Measurements from ENCODE around the gene PIGZ.

- TF ChIP-seq POLR2A (IDR thresholded peaks at IDR 0.05) = no peak
- TF ChIP-seq POLR2AphosphoS5 (IDR thresholded peaks at IDR 0.05) = no peak
- TF ChIP-seq, protein P1, sequence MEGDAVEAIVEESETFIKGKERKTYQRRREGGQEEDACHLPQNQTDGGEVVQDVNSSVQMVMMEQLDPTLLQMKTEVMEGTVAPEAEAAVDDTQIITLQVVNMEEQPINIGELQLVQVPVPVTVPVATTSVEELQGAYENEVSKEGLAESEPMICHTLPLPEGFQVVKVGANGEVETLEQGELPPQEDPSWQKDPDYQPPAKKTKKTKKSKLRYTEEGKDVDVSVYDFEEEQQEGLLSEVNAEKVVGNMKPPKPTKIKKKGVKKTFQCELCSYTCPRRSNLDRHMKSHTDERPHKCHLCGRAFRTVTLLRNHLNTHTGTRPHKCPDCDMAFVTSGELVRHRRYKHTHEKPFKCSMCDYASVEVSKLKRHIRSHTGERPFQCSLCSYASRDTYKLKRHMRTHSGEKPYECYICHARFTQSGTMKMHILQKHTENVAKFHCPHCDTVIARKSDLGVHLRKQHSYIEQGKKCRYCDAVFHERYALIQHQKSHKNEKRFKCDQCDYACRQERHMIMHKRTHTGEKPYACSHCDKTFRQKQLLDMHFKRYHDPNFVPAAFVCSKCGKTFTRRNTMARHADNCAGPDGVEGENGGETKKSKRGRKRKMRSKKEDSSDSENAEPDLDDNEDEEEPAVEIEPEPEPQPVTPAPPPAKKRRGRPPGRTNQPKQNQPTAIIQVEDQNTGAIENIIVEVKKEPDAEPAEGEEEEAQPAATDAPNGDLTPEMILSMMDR (IDR thresholded peaks at IDR 0.05) = no peak
Observed at GRCh38 chr3:196985298-196985697, 16.7 kb upstream of the PIGZ start.
